ENCODE data around the gene KRTAP9-2.
"Not testable (repeated sequence)": the region's sequence is repeated elsewhere in the genome, so short reads cannot be mapped to it uniquely, and the experiment has no call there.

The KRTAP9-2 gene, protein sequence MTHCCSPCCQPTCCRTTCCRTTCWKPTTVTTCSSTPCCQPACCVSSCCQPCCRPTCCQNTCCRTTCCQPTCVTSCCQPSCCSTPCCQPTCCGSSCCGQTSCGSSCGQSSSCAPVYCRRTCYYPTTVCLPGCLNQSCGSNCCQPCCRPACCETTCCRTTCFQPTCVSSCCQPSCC

DNA sequence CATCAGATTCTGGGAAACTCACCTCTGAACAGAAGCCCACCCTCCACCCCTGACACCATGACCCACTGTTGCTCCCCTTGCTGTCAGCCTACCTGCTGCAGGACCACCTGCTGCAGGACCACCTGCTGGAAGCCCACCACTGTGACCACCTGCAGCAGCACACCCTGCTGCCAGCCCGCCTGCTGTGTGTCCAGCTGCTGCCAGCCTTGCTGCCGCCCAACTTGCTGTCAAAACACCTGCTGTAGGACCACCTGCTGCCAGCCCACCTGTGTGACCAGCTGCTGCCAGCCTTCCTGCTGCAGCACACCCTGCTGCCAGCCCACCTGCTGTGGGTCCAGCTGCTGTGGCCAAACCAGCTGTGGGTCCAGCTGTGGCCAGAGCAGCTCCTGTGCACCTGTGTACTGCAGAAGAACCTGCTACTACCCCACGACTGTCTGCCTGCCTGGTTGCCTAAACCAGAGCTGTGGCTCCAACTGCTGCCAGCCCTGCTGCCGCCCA, at the start of gene KRTAP9-2:
TSS of gene KRTAP9-2 (plus strand) at position 51 of the 498 bp plus-strand sequence. CDS start at position 58, 7 bp downstream.
- FAIRE-seq; DNase-seq (ENCODE audit: low spot score): not testable (repeated sequence)

DNA sequence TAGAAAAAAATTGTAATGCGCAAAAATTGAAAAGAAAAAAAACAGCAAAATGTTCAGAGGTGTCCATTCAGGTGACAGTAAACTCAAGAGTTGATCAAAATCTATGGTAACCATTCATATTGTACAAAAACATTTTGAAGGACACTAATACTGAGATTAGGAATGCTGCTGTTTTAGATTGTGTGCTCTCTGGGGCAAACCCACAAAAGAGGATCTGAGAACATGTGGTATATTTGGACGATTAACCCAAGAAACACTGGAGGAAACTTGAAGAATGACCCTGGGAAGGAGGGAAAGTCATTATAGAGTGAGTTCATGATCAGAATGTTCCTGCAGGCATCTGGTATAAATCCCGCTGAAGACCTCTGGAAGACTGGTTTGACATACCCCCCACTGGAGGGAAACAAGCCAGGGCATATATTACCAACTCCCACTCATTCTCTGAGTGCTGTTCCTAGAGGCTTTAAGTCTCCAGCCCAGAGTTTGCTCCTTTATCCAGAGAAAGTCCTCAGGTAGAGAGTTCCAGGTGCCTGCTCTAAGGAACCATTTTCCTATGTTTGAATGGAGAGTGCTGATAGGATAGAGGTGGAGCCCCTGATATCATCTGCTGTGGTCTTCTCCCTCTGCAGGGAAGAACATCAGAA, 49.6 kb upstream of the KRTAP9-2 start:
- FAIRE-seq (no peak), DNase-seq (ENCODE audit: low spot score) (no peak)

DNA sequence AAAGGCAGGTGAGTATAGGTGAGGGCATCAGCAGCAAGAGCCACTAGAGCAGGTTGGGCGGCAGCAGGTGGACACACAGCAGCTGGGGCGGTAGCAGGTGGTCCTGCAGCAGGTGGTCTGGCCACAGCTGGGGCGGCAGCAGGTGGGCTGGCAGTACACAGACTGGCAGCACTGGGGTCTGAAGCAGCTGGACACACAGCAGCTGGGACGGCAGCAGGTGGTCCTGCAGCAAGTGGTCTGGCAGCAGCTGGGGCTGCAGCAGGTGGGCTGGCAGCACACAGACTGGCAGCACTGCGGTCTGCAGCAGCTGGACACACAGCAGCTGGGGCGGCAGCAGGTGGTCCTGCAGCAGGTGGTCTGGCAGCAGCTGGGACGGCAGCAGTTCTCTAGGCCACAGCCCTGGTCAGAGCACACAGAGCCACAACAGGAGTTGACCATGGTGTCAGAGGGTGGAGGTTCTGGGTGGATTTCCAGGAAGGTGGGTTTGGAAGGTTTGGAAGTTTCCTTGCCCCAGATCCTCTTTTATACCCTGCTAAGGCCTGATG, 48.6 kb upstream of the KRTAP9-2 start, which contains the start of gene KRTAP4-2:
TSS of gene KRTAP4-2 (minus strand) at position 495 of the 545 bp plus-strand sequence. CDS start at position 438, 57 bp downstream.
- FAIRE-seq: peak; percentile 56
- DNase-seq (ENCODE audit: low spot score): no peak

DNA sequence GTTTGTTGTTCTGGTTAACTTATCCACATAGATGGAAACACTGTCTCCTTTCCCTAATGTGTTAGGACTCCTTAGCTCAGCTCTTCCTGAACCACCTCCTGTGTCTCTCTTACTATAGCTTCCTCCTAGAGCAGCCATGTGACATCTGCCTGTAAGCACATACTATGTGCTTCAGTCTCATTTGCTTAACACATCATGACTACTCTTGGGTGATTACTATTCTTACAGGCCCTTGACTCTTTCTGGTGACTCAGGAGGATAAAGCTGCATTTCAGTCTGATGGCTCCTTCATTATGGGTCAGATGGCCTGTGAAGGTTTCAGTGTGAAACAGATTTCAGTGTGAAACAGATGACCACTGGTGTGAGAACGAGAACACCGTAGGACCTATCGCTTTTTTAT, 48.1 kb upstream of the KRTAP9-2 start:
- FAIRE-seq: no peak
- DNase-seq (ENCODE audit: low spot score): no peak

DNA sequence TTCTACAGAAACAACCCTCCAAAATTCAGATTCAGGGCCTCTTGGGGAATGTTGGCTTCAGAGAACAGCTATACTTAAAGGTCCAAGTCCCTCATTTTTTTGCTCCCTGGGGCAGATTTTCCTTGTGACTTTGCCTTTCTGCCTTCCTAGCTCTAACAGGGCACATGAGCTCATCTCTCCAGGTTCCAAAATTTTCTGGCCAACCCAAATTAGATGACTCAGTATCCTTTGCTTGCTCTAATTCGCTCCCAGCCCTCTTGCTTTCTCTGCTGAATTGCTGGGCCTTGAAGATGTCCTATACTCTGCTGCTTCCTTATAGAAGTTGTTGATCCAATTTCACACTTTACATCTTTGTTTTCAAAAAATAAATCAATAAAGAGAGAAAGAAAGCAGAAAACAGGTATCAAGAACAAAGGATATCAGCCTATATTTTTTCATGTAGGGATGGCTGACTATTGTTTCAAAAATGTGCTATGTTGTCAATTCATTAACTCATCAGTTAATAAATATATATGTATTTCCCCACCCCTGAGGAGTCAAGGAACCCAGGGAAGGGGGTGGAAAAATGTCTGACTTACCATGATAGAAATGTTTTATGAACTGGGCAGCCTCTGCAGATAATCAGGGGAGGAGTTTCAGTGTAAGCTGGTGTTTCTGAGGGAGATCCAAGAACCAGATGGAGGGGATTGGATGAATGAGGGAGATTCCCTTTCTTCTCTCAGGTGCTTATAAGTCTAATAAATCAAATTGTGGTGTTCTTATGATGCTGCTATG, 47.4 kb upstream of the KRTAP9-2 start:
- DNase-seq (ENCODE audit: low spot score): no peak
- no peak for FAIRE-seq

DNA sequence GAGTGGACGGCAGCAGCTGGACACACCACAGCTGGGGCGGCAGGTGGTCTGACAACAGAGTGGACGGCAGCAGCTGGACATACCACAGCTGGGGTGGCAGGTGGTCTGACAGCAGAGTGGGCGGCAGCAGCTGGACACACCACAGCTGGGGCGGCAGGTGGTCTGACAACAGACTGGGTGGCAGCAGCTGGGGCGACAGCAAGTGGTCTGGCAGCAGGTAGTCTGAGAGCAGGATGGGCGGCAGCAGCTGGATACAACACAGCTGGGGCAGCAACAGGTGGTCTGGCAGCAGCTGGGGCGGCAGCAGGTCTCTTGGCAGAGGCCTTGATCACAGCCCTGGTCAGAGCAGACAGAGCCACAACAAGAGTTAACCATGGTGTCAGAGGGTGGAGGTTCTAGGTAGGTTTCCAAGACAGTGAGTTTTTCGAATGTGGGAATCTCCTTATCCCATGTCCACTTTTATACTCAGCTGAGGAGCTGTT, 41.9 kb upstream of the KRTAP9-2 start, which contains the start of gene KRTAP4-1:
TSS of gene KRTAP4-1 (minus strand) at position 432 of the 482 bp plus-strand sequence. CDS start at position 375, 57 bp downstream.
- no peak for DNase-seq (ENCODE audit: low spot score)
- FAIRE-seq: no peak

DNA sequence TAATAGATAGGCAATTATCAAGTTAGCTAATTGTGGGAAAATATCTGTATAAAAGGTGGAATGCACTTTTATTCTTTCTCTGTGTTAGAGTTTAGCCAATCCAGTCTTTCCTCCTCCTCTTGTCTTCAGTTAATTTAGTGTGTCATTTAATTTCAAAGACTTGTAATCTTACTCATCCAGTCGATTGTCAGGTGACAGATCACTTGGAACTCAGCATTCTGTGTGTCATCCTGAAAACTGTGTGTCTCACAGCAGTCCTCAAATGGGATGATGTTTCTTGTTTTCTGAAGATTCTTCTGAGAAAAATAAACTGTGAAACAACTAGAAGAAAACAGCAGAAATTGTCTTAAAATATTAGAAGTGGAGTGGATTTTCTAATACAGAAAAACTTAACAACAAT, 41.4 kb upstream of the KRTAP9-2 start:
- FAIRE-seq: no peak

DNA sequence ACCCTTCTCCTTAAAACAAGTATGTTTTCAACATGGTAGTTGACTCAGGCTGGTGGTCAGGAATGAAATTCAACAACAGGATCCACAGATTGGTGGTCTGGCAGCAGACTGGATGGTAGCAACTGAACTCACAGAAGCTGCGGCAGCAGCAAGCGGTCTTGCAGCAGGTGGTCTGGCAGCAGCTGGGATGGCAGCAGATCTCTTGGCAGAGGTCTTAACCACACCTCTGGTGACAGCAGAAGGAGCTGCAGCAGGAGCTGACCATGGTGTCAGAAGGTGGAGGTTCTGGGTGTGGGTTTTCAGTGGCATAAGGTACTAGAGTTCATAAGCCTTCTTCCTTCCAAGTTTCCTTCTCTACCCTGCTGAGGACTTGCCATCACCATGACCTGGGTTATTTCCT, 39.6 kb upstream of the KRTAP9-2 start:
- no peak for DNase-seq (ENCODE audit: low spot score)
- peak; percentile 72 for FAIRE-seq

More for the DNA sequence above, 41.4 kb upstream of the KRTAP9-2 start:
- no peak for DNase-seq (ENCODE audit: low spot score)

DNA sequence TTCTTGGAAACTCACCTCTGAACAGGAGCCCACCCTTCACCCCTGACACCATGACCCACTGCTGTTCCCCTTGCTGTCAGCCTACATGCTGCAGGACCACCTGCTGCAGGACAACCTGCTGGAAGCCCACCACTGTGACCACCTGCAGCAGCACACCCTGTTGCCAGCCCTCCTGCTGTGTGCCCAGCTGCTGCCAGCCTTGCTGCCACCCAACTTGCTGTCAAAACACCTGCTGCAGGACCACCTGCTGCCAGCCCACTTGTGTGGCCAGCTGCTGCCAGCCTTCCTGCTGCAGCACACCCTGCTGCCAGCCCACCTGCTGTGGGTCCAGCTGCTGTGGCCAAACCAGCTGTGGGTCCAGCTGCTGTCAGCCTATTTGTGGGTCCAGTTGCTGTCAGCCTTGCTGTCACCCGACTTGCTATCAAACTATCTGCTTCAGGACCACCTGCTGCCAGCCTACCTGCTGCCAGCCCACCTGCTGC, 36.6 kb upstream of the KRTAP9-2 start, which contains the start of gene KRTAP9-1:
TSS of gene KRTAP9-1 (plus strand) at position 51 of the 482 bp plus-strand sequence. CDS start at position 51, 0 bp downstream.
- FAIRE-seq; DNase-seq (ENCODE audit: low spot score): not testable (repeated sequence)

DNA sequence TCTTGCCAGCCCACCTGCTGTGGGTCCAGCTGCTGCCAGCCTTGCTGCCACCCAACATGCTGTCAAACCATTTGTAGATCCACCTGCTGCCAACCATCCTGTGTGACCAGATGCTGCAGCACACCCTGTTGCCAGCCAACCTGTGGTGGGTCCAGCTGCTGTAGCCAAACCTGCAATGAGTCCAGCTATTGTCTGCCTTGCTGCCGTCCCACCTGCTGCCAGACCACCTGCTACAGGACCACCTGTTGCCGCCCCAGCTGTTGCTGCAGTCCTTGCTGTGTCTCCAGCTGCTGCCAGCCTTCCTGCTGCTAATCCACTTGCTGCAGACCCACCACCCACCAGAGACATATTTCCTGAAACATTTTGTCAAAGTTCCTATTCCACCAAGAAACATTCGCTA, 36.1 kb upstream of the KRTAP9-2 start:
- peak; percentile 5 for FAIRE-seq
- DNase-seq (ENCODE audit: low spot score): no peak

DNA sequence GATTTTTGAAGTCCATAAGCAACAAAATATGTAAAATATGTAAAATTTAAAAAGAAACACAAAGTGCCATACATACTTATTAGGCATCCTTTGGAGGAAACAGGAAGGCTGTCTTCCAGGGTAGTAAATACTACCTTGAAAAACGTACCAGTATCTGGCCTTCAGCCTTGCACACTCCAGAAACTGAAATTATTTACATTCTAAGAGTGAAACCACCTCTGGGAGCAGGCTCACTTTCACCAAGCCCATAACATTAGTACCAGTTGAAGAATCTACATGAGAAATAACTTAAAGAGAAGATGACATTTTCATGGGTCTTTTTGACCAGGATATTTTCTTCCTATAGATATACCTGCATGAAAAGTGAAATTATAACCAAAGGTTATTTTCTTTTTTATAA, 30.4 kb upstream of the KRTAP9-2 start:
- DNase-seq (ENCODE audit: low spot score) (no peak), FAIRE-seq (no peak)

DNA sequence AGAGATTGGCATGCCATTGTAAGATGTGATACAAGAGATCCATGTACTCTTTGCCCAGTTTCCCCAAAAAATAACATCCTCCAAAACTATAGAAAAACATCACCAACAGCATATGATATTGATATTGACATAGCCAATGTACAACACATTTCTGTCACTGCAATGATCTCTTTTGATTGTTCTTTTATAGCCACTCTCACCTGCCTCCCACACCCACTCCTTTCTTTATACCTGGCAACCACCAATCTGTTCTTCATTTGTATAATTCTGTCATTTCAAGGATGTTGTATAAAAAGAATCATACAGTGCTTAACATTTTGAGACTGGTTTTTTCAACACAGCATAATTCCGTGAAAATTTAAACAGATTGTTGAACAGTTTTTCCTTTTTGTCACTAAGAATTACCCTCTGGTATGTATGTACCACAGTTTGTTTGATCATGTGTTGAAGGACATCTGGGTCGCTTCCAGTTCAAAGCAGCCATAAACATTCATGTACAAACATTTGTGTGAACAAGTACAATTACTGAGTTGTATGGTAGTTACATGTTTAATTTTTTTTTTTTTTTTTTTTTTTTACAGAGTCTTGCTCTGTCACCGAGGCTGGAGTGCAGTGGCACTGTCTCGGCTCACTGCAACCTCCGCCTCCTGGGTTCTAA, 26.9 kb upstream of the KRTAP9-2 start:
- no peak for FAIRE-seq
- DNase-seq (ENCODE audit: low spot score): no peak

DNA sequence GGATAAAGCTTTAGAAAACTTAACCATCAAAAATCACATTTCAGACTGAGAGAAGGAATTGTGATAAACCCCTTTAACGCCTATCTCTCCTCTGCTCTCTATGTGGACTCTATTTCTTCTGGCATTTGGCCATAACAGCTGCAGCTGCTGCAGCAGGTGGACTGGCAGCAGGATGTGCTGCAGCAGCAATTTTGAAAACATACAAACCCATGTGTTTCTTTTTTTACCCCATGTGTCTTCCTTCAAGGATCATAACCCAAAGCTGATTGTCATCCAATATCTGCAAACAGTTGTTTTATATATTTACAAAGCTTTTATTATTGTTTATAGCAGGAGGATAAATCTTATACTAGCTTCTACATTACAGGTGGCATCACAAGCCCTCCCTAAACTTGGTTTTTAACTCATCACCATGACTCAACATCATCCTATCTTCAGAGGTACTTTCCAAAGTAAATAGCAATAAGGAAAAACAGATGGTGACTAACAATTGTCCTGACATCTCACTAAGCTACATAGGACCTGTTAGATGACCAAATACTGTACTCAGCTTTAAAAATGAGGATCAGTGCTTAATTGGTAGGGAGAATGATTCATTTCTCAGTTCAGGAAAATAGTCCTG, 14.5 kb upstream of the KRTAP9-2 start:
- DNase-seq (ENCODE audit: low spot score): no peak
- FAIRE-seq: no peak

DNA sequence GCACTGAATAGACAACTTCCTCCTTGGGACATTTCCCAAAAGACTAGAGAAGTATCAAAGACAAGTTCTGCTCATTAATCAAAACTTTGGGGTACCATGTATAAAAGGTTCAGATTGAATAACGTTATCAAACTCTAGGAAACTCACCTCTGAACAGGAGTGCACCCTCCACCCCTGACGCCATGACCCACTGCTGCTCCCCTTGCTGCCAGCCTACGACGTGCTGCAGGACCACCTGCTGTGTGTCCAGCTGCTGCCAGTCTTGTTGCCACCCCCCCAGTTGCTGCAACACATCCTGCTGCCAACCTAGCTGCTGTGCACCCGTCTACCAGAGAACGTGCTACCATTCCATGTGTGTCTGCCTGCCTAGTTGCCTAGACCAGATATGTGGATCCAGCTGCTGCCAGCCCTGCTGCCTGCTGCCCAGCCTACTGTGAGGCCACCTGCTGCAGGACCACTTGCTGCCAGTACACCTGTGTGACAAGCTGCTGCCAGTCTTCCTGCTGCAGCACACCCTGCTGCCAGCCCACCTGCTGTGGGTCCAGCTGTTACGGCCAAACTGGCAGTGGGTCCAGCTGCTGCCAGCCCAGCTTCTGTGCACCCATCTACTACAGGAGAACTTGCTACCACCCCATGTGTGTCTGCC, 13.8 kb upstream of the KRTAP9-2 start:
- FAIRE-seq (peak; percentile 65), DNase-seq (ENCODE audit: low spot score) (no peak)

DNA sequence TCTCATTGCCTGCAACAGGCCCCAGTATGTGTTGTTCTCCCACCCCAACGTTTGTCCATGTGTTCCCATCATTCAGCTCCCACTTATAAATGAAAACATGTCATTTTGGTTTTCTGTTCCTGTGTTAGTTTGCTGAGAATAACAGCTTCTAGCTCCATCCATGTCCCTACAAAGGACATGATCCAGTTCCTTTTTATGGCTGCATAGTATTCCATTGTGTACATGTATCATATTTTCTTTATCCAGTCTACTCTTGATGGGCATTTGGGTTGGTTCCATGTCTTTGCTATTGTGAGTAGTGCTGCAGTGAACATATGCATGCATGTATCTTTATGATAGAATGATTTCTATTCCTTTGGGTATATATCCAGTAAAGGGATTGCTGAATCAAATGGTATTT, 10.8 kb upstream of the KRTAP9-2 start:
- FAIRE-seq (no peak), DNase-seq (ENCODE audit: low spot score) (no peak)

DNA sequence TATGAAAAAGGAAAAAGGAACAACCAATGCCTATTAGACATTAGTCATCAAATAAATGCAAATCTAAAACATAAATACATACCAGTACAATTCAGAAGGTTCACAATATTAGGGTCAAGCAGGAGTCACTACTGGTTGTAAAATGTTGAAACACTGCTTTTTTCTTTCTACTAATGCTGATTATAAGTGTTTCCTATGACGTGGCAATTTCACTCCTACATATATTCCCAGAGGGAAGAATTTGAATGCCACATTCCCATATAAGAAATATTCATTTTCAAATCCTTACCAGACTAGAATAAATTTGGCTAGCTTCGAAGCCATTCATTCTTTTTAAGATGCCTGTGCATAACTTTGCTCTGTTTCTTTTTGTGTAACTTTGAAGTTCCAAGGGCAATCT, 2.6 kb upstream of the KRTAP9-2 start:
- no peak for FAIRE-seq
- DNase-seq (ENCODE audit: low spot score): no peak

DNA sequence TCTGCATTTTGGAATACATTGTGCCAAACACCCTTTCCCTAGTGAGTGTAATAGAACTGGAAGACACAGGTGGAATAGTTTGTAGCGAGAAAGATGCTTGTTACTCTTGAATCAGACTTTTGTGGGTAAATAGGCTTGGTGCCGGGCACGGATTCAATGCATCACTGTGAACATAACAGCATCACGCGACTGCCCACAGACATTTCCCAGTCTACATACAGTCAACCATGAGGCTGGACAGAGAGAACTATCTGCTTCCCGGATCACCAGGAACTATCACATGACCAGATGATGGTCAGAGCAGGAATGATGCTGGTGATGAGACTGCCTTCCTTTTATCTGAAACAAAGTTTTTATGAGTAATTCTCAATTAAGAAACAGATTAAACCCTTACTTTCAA, 397 bp upstream of the KRTAP9-2 start:
- DNase-seq (ENCODE audit: low spot score) (no peak), FAIRE-seq (no peak)

DNA sequence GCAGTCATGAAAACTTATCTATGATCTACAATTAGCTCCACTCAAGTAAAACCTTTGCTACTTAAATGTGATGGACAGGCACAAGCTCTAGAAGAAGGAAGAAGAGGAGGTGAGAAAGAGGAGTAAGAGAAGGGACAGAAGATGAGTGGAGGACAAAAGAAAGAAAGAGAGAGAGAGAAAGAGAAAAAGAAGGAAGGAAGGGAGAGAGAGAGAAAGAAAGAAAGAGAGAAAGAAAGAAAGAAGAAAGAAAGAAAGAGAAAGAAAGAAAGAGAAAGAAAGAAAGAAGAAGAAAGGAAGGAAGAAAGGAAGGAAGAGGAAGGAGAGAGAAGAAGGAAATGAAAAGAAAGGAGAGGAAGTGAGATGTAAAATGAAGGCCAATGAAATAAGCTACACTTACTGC, 3.6 kb downstream of the KRTAP9-2 start:
- FAIRE-seq: no peak
- no peak for DNase-seq (ENCODE audit: low spot score)

DNA sequence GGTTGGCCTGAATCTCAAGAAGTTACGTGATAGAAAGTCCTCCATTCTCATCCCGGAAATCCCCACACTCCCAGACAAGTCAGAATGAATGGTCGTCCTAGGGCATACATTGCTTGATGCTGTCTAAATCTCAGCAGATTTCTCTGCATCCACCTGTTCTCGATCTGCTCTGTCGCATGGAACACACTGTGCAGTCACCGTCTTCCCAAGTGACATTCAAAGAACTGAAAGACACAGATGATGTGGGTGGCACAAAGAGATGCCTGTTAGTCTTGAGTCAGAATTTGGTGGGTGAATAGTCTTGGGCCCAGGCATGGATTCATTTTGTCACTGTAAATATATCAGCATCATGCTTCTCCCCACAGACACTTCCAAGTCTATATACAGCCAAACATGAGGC, 5.3 kb downstream of the KRTAP9-2 start:
- no peak for DNase-seq (ENCODE audit: low spot score)
- FAIRE-seq: no peak
